Measurements from ENCODE around the gene ETFA. TPM values are rescaled to one million over a fixed set of nuclear protein-coding genes. Genes with fewer than 3 reads are reported as not detected.

Gene ETFA
- total and polyA plus RNA-seq, 2 experiments from 2014 or later, result 117 to 303 TPM

- H3K4me3 ChIP-seq, result no peak overlapping the region
- no peak for TF ChIP-seq CTCF (IDR thresholded peaks at IDR 0.05; ENCODE audit: low read depth, low read length)
- no peak overlapping the region for H3K27ac ChIP-seq
- H3K4me1 ChIP-seq (ENCODE audit: low read depth), result no peaks in the 10 kb centered on the region
- peak in 1 of 2 donors; percentile 23 for DNase-seq (ENCODE audit: low read depth in 1 of 2, low spot score in 1 of 2)
- H3K36me3 ChIP-seq, result peaks cover 3% of the 10 kb centered on the region
- H3K9me3 ChIP-seq (ENCODE audit: low read depth), result no peaks in the 10 kb centered on the region
- no peaks in the 10 kb centered on the region for H3K27me3 ChIP-seq
Measured at GRCh38 chr15:76253691-76254473, 57.4 kb downstream of the ETFA start.

GRCh38 chr15:76252249-76252648 lies 59.0 kb downstream of the ETFA start:
- H3K36me3 ChIP-seq, result peaks cover 3% of the 10 kb centered on the region
- H3K4me1 ChIP-seq (ENCODE audit: low read depth), result no peaks in the 10 kb centered on the region
- DNase-seq (ENCODE audit: low read depth in 1 of 2, low spot score in 1 of 2), result no peak
- no peaks in the 10 kb centered on the region for H3K27me3 ChIP-seq
- H3K4me3 ChIP-seq, result no peak overlapping the region
- no peak overlapping the region for H3K27ac ChIP-seq
- H3K9me3 ChIP-seq (ENCODE audit: low read depth), result no peaks in the 10 kb centered on the region
- no peak for TF ChIP-seq CTCF (IDR thresholded peaks at IDR 0.05; ENCODE audit: low read depth, low read length)

GRCh38 chr15:76251717-76252116 lies 59.6 kb downstream of the ETFA start:
- no peak for TF ChIP-seq CTCF (IDR thresholded peaks at IDR 0.05; ENCODE audit: low read depth, low read length)
- no peaks in the 10 kb centered on the region for H3K4me1 ChIP-seq (ENCODE audit: low read depth)
- H3K9me3 ChIP-seq (ENCODE audit: low read depth), result no peaks in the 10 kb centered on the region
- H3K27ac ChIP-seq, result no peak overlapping the region
- no peak for DNase-seq (ENCODE audit: low read depth in 1 of 2, low spot score in 1 of 2)
- H3K4me3 ChIP-seq, result no peak overlapping the region
- H3K27me3 ChIP-seq, result no peaks in the 10 kb centered on the region
- H3K36me3 ChIP-seq, result peaks cover 3% of the 10 kb centered on the region

DNA sequence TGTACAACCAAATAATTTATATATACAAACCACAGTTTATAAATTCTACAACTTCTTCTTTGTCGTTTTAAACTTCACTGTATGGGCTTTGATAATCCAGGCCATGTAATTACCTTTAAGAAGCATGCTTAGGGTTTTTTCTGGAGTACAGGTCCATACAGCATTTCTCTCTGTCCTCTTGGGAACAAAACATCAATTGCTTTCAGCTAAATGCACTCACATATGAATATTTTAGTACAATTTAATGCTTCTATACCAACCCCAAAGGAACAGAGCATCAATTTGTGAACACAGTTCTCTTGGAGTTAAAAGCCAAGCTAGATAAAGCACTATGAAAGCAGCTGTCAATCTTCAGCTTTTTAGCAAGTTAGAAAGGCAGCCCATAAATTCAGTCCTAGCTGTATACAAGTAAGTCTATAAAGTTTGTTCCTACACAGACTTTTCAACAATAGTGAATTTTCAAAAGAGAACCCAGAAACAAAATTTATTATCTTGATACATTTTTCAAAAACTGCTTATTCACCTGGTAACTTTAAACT lies 66.1 kb downstream of the ETFA start:
- Histone ChIP-seq H3K4me3 (no peak overlapping the region), H3K4me1 (ENCODE audit: low read depth) (no peaks in the 10 kb centered on the region), H3K27me3 (no peaks in the 10 kb centered on the region), H3K9me3 (ENCODE audit: low read depth) (no peaks in the 10 kb centered on the region), H3K36me3 (no peaks in the 10 kb centered on the region), H3K27ac (no peak overlapping the region)
- no peak for DNase-seq (ENCODE audit: low read depth in 1 of 2, low spot score in 1 of 2)
- no peak for TF ChIP-seq CTCF (IDR thresholded peaks at IDR 0.05; ENCODE audit: low read depth, low read length)

GRCh38 chr15:76239786-76240185 lies 71.5 kb downstream of the ETFA start:
- Histone ChIP-seq H3K9me3 (ENCODE audit: low read depth) (no peaks in the 10 kb centered on the region), H3K4me1 (ENCODE audit: low read depth) (no peaks in the 10 kb centered on the region), H3K27me3 (no peaks in the 10 kb centered on the region)

More at GRCh38 chr15:76239786-76240185, 71.5 kb downstream of the ETFA start:
- TF ChIP-seq CTCF (IDR thresholded peaks at IDR 0.05; ENCODE audit: low read depth, low read length), result no peak
- DNase-seq (ENCODE audit: low read depth in 1 of 2, low spot score in 1 of 2), result no peak
- Histone ChIP-seq H3K36me3 (no peaks in the 10 kb centered on the region), H3K27ac (no peak overlapping the region), H3K4me3 (no peak overlapping the region)

All from cardiac muscle cell (in vitro differentiated cells and primary cell).